BJ (cell line): ENCODE measurements around the gene AMT. TPM values are rescaled to one million over a fixed set of nuclear protein-coding genes. Genes with fewer than 3 reads are reported as not detected.
A peak's percentile ranks its signal among the peaks of the same experiment; 100 is the strongest.

Source experiments
- CTCF ChIA-PET: fragments of 350-600 bp; formaldehyde crosslinking; extraction: SDS; loops from one replicate; lab custom pipeline; 2021; ENCODE audit warnings: antibody characterized with exemption, inconsistent platforms; lab: Yijun Ruan, JAX
- POLR2A ChIA-PET: fragments of 300-600 bp; sonication (Branson Sonifier 250); formaldehyde crosslinking; extraction: SDS; loops from one replicate; lab custom pipeline; 2021; ENCODE audit warnings: antibody characterized with exemption; lab: Charles Lee
- DNase-seq: peaks from one replicate; pipeline ENCODE4 v3.0.0-alpha.2; 2011; ENCODE audit warnings: low read depth
- H3K27me3 ChIP-seq: 2 replicates; pipeline ENCODE4 v1.6.0; 2011; ENCODE audit warnings: low read length; ENCODE audit not compliant: control insufficient read depth, insufficient read depth
- H3K36me3 ChIP-seq: 2 replicates; pipeline ENCODE4 v1.5.1; 2011; ENCODE audit warnings: low read length; ENCODE audit not compliant: control insufficient read depth, insufficient read depth
- H3K4me3 ChIP-seq: 2 replicates; pipeline ENCODE4 v1.5.1; 2011; ENCODE audit warnings: low read depth, mild to moderate bottlenecking, control low read depth, low read length
- CTCF ChIP-seq: IDR thresholded peaks from 2 replicates; pipeline ENCODE4 v1.5.1; 2011; ENCODE audit warnings: low read depth, mild to moderate bottlenecking, control low read depth, inconsistent platforms, low read length, moderate library complexity; ENCODE audit not compliant: insufficient read depth
- polyA minus RNA-seq: library from RNA; depleted of rRNA, polyadenylated mRNA; stranded (reverse); fragments of >200 nt; gene quantifications from 2 replicates; pipeline ENCODE4 v1.2.3, GENCODE V29; 2011; rRNA and poly(A)+ RNA removed
- polyA plus RNA-seq: library from polyadenylated mRNA; depleted of rRNA; stranded (reverse); fragments of >200 nt; gene quantifications from 2 replicates; pipeline ENCODE4 v1.2.3, GENCODE V29; 2011; rRNA removed

AMT gene
- polyA plus RNA-seq (6.3 and 9.1 TPM in 2 replicates), polyA minus RNA-seq (0.93 and 2.9 TPM in 2 replicates)

- Histone ChIP-seq H3K4me3 (no peak within 1 kb of the TSS), H3K36me3 (peaks cover 5% of the 10 kb centered on the region), H3K27me3 (no peaks in the 10 kb centered on the region)
- no peak for TF ChIP-seq CTCF
- POLR2A ChIA-PET, result no interaction called here
- CTCF ChIA-PET, result no interaction called here
- no peak for DNase-seq
Observed at GRCh38 chr3:49422379-49423248, at the start of gene AMT. TSS of gene AMT (minus strand) at chr3:49422473. CDS start at chr3:49422450, 23 bp downstream.

- H3K36me3 ChIP-seq, result no peaks in the 10 kb centered on the region
- CTCF ChIA-PET, result interaction anchor here (1.4 to 3.4 kb wide), 5 partner anchors 9 to 69 kb away, joined by 4 to 14 read pairs (median 5); no protein-coding TSS in a partner anchor
- POLR2A ChIA-PET, result no interaction called here
- DNase-seq, result no peak
- H3K27me3 ChIP-seq, result no peaks in the 10 kb centered on the region
- peak overlapping the region; percentile 65 for H3K4me3 ChIP-seq
- TF ChIP-seq CTCF, result 0 out of 2 replicates have a peak, but pooled peaks have one; percentile 12
Observed at GRCh38 chr3:49470714-49471420, 48.6 kb upstream of the AMT start.

GRCh38 chr3:49469936-49470713 is 47.9 kb upstream of the AMT start, which contains the start of gene DAG1:
TSS of gene DAG1 (plus strand) at chr3:49470267. CDS start at chr3:49510535, 40,268 bp downstream.
- Histone ChIP-seq H3K27me3 (no peaks in the 10 kb centered on the region), H3K4me3 (peak within 1 kb of the TSS; percentile 65), H3K36me3 (no peaks in the 10 kb centered on the region)
- TF ChIP-seq CTCF, result no peak
- POLR2A ChIA-PET, result interaction anchor here (0.5 to 1.1 kb wide), 6 partner anchors 8 to 130 kb away, joined by 3 to 5 read pairs (median 4); partner anchors contain the start of gene RHOA
- peak; percentile 84 for DNase-seq
- CTCF ChIA-PET, result interaction anchor here (0.6 to 3.4 kb wide), 9 partner anchors 9 to 730 kb away, joined by 3 to 14 read pairs (median 4); no protein-coding TSS in a partner anchor

- no peaks in the 10 kb centered on the region for H3K36me3 ChIP-seq
- POLR2A ChIA-PET, result interaction anchor here (0.5 to 1.1 kb wide), 5 partner anchors 9 to 129 kb away, joined by 3 to 5 read pairs (median 4); partner anchors contain the start of gene RHOA
- CTCF ChIA-PET, result interaction anchor here (0.6 to 3.4 kb wide), 9 partner anchors 9 to 730 kb away, joined by 3 to 14 read pairs (median 4); no protein-coding TSS in a partner anchor
- peak; percentile 69 for DNase-seq
- H3K4me3 ChIP-seq, result peak overlapping the region; percentile 39
- 0 out of 2 replicates have a peak, but pooled peaks have one; percentile 2 for TF ChIP-seq CTCF
- no peaks in the 10 kb centered on the region for H3K27me3 ChIP-seq
Observed at GRCh38 chr3:49469037-49469935, 47.0 kb upstream of the AMT start.
